Hepatocyte (in vitro differentiated cells): Measurements from ENCODE around the gene CRYBG3. TPM values are rescaled to one million over a fixed set of nuclear protein-coding genes. Genes with fewer than 3 reads are reported as not detected.
A peak's percentile ranks its signal among the peaks of the same experiment; 100 is the strongest.

ENCODE experiments used
- DNase-seq: peaks from one replicate; pipeline ENCODE4 v3.0.0-alpha.2; 2016; ENCODE audit warnings: low spot score
- H2AFZ ChIP-seq: fragments of 200-600 bp; sonication (generic); 2 replicates; pipeline ENCODE4 v1.6.0; 2016; ENCODE audit warnings: antibody characterized with exemption, mild to moderate bottlenecking
- H3K27ac ChIP-seq: fragments of 200-600 bp; sonication (generic); 2 replicates; pipeline ENCODE4 v1.5.1; 2016; ENCODE audit warnings: mild to moderate bottlenecking
- H3K27me3 ChIP-seq: fragments of 200-600 bp; sonication (generic); 2 replicates; pipeline ENCODE4 v1.6.1; 2016
- H3K36me3 ChIP-seq: fragments of 200-600 bp; sonication (generic); replicated peaks from 2 replicates; pipeline ENCODE4 v1.5.1; 2016; ENCODE audit warnings: low read depth; ENCODE audit not compliant: insufficient read depth
- H3K4me1 ChIP-seq: fragments of 200-600 bp; sonication (generic); 2 replicates; pipeline ENCODE4 v1.5.1; 2016; ENCODE audit warnings: mild to moderate bottlenecking, moderate library complexity; ENCODE audit not compliant: insufficient read depth
- H3K4me2 ChIP-seq: fragments of 200-600 bp; sonication (generic); 2 replicates; pipeline ENCODE4 v1.6.0; 2016
- H3K4me3 ChIP-seq: fragments of 200-600 bp; sonication (generic); 2 replicates; pipeline ENCODE4 v1.5.1; 2016; ENCODE audit warnings: mild to moderate bottlenecking
- H3K79me2 ChIP-seq: fragments of 200-600 bp; sonication (generic); 2 replicates; pipeline ENCODE4 v1.6.0; 2017; ENCODE audit warnings: mild to moderate bottlenecking
- H3K9me2 ChIP-seq: fragments of 200-600 bp; sonication (generic); replicated peaks from 2 replicates; pipeline ENCODE4 v1.6.0; 2017; ENCODE audit warnings: mild to moderate bottlenecking; ENCODE audit not compliant: insufficient read depth
- H3K9me3 ChIP-seq: fragments of 200-600 bp; sonication (generic); 2 replicates; pipeline ENCODE4 v1.5.1; 2016; ENCODE audit warnings: low read depth, mild to moderate bottlenecking
- H4K20me1 ChIP-seq: fragments of 200-600 bp; sonication (generic); 2 replicates; pipeline ENCODE4 v1.6.0; 2016; ENCODE audit warnings: mild to moderate bottlenecking; ENCODE audit not compliant: insufficient read depth, poor library complexity, severe bottlenecking
- EZH2 ChIP-seq: fragments of 200-600 bp; sonication (generic); IDR thresholded peaks from 2 replicates; pipeline ENCODE4 v1.6.1; 2016; ENCODE audit warnings: antibody characterized with exemption, mild to moderate bottlenecking, borderline replicate concordance
- EZH2phosphoT487 ChIP-seq: fragments of 200-600 bp; sonication (generic); IDR thresholded peaks from one replicate; pipeline ENCODE4 v1.6.1; 2018; ENCODE audit warnings: antibody characterized with exemption, mild to moderate bottlenecking, low read depth, moderate library complexity; ENCODE audit not compliant: unreplicated experiment, severe bottlenecking
- WGBS: methylation state at CpG from one replicate; pipeline ENCODE4 v1.1.6; 2016; ENCODE audit warnings: low lambda C conversion rate; ENCODE audit errors: missing lambda C conversion rate; 5-methylcytosine and 5-hydroxymethylcytosine counted together
- polyA plus RNA-seq: library from polyadenylated mRNA; unstranded; fragments of >200 nt; fragmentation: Nextera tagmentation; extraction: Ambion mirVana; gene quantifications from 2 replicates; pipeline ENCODE4 v1.2.1, GENCODE V29; 2016
- total RNA-seq: library from RNA; depleted of rRNA; stranded (reverse); fragments of >200 nt; gene quantifications from 2 replicates; pipeline ENCODE4 v1.2.3, GENCODE V29; 2014
- TF ChIP-seq, protein P1 (sequence below): fragments of 200-600 bp; sonication (generic); IDR thresholded peaks from 2 replicates; pipeline ENCODE4 v1.5.1; 2016; ENCODE audit warnings: antibody characterized with exemption, mild to moderate bottlenecking; ENCODE audit not compliant: poor library complexity

Gene CRYBG3
- total and polyA plus RNA-seq, 2 experiments from 2014 or later = 1.6 to 13.2 TPM

DNA sequence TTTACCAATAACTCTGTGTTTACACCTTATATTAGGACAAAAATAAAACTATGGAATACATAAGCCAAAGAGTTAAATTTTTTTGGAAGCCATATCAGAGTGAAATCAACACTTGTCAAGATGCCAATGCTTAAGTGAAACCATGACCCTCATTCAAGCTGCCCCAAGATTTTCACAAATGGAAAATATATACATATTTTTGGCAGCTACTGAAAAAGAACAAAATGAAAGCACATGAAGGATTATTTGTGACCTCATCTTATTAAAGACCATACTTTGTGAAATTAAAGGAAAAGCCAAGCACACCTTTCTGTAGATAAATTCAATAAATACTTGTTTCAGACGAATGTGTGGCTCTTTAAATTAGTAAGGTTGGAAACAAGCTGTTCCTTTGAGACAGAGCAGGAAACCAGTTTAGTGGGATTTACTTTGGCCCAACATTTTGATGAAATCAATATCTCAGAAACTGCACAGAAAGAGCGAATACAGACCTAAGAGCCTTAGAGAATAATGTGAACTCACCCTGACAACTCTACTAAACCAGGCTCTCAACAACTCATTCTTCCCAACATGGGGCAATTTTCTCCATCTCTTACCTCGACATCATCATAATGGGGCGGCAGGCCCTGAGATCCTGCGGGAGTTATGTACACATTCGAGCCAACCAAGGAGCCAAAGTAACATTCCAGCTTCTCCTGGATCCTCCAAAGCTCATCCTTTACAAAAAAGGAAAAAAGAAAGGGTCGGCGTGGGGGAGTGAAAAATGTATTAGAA, 139.4 kb downstream of the CRYBG3 start:
- Histone ChIP-seq H3K4me3 (no peak overlapping the region), H3K9me2 (no peaks in the 10 kb centered on the region), H3K27me3 (no peaks in the 10 kb centered on the region), H3K27ac (no peak overlapping the region), H3K4me1 (no peaks in the 10 kb centered on the region), H3K36me3 (peaks cover 4% of the 10 kb centered on the region), H3K9me3 (no peaks in the 10 kb centered on the region), H3K79me2 (peaks cover 23% of the 10 kb centered on the region), H3K4me2 (peak overlapping the region; percentile 6), H4K20me1 (no peaks in the 10 kb centered on the region), H2AFZ (no peak overlapping the region)
- TF ChIP-seq, protein P1, sequence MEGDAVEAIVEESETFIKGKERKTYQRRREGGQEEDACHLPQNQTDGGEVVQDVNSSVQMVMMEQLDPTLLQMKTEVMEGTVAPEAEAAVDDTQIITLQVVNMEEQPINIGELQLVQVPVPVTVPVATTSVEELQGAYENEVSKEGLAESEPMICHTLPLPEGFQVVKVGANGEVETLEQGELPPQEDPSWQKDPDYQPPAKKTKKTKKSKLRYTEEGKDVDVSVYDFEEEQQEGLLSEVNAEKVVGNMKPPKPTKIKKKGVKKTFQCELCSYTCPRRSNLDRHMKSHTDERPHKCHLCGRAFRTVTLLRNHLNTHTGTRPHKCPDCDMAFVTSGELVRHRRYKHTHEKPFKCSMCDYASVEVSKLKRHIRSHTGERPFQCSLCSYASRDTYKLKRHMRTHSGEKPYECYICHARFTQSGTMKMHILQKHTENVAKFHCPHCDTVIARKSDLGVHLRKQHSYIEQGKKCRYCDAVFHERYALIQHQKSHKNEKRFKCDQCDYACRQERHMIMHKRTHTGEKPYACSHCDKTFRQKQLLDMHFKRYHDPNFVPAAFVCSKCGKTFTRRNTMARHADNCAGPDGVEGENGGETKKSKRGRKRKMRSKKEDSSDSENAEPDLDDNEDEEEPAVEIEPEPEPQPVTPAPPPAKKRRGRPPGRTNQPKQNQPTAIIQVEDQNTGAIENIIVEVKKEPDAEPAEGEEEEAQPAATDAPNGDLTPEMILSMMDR = no peak
- TF ChIP-seq EZH2 = no peak
- TF ChIP-seq EZH2phosphoT487 = no peak
- no peak for DNase-seq
- 89% methylated on average over 8 of the region's 8 CpGs for WGBS

DNA sequence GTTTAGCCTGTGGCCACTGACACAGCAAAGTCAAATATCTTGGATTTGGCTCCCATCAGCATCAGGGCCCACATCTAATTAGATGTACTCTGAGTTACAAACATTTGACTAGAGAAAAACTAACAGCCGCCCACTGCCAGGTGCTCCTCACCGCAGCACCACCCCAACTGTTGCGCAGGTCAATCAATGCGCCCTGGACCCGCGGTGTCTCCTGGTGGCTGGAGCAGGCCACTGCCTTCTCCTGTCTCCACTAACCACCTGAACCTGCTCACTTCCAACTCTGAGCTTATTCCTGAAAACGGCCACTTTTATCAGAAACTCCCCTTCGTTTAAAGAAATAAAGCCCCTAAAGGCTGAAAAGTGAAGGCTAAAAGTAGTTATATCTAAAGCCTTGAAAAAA, 146.2 kb downstream of the CRYBG3 start:
- H3K4me3 ChIP-seq = no peak overlapping the region
- H3K27me3 ChIP-seq = no peaks in the 10 kb centered on the region
- H3K9me2 ChIP-seq = no peaks in the 10 kb centered on the region
- no peak overlapping the region for H3K4me2 ChIP-seq
- peaks cover 56% of the 10 kb centered on the region for H3K79me2 ChIP-seq
- peaks cover 14% of the 10 kb centered on the region for H3K4me1 ChIP-seq
- no peak for DNase-seq
- no peak overlapping the region for H3K27ac ChIP-seq
- 92% methylated on average over 8 of the region's 8 CpGs for WGBS
- TF ChIP-seq EZH2phosphoT487 = no peak
- TF ChIP-seq, protein P1 = no peak
- TF ChIP-seq EZH2 = no peak
- no peaks in the 10 kb centered on the region for H3K36me3 ChIP-seq
- no peaks in the 10 kb centered on the region for H3K9me3 ChIP-seq
- no peak overlapping the region for H2AFZ ChIP-seq
- H4K20me1 ChIP-seq = no peaks in the 10 kb centered on the region

DNA sequence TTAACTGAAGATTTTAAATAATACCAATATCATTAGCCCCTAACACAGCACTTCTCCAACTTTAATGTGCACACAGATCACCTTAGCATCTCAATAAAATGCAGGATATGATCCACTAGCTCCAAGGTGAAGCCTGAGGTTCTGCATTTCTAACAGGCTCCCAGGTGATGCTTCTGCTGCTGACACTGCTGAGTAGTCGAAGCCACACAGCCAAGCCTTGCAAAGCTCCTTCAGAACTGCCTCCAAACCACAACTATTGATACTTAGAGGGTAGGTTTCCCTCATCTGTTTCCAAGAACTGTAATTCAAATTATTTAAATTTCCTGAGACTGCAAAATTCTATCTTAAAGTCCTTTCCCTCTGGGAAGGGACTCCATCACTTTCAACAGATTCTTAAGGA, 146.6 kb downstream of the CRYBG3 start:
- Histone ChIP-seq H3K79me2 (peaks cover 52% of the 10 kb centered on the region), H3K9me2 (no peaks in the 10 kb centered on the region), H3K4me3 (no peak overlapping the region), H4K20me1 (no peaks in the 10 kb centered on the region), H3K27me3 (no peaks in the 10 kb centered on the region), H3K4me2 (no peak overlapping the region), H3K4me1 (peaks cover 14% of the 10 kb centered on the region), H3K36me3 (no peaks in the 10 kb centered on the region), H2AFZ (no peak overlapping the region), H3K9me3 (no peaks in the 10 kb centered on the region), H3K27ac (no peak overlapping the region)
- WGBS = 86% methylated on average over 1 of the region's 1 CpG
- DNase-seq = no peak
- TF ChIP-seq, protein P1 = no peak
- no peak for TF ChIP-seq EZH2
